HEK293 (cell line): ENCODE results near the gene SLK.

Source experiments
- CTCF ChIA-PET: fragments of 350-600 bp; formaldehyde crosslinking; extraction: SDS; loops from one replicate; lab custom pipeline; 2021; ENCODE audit warnings: antibody characterized with exemption; lab: Yijun Ruan, JAX
- POLR2A ChIA-PET: fragments of 300-600 bp; formaldehyde crosslinking; extraction: SDS; loops from one replicate; lab custom pipeline; 2020; ENCODE audit warnings: antibody characterized with exemption, inconsistent platforms; lab: Yijun Ruan, JAX
- H3K27ac ChIP-seq: fragments of 200-500 bp; sonication (Bioruptor generic); 2 replicates; pipeline ENCODE4 v1.5.1; 2014; ENCODE audit warnings: low read depth, low read length, control low read depth, inconsistent platforms; ENCODE audit errors: extremely low read depth
- H3K36me3 ChIP-seq, 2 experiments: fragments of 200-500 bp in 1 of 2; sonication (Bioruptor generic) in 1 of 2; 1 replicate in 1 of 2; 2 replicates in 1 of 2; pipeline ENCODE4 v1.5.1; 2014 to 2017; ENCODE audit warnings: inconsistent platforms in 2 of 2, low read length in 2 of 2; ENCODE audit not compliant: control insufficient read depth in 2 of 2, insufficient read depth in 1 of 2
- H3K4me1 ChIP-seq: fragments of 200-500 bp; sonication (Bioruptor generic); 2 replicates; pipeline ENCODE4 v1.5.1; 2014; ENCODE audit warnings: mild to moderate bottlenecking, low read length, inconsistent platforms; ENCODE audit not compliant: control insufficient read depth, insufficient read depth
- H3K4me3 ChIP-seq: 2 replicates; pipeline ENCODE4 v1.5.1; 2011; ENCODE audit warnings: low read depth, mild to moderate bottlenecking, control low read depth, low read length, moderate library complexity
- H3K9me3 ChIP-seq: fragments of 200-500 bp; sonication (Bioruptor generic); 2 replicates; pipeline ENCODE4 v1.5.1; 2014; ENCODE audit warnings: low read depth, low read length, inconsistent platforms; ENCODE audit not compliant: control insufficient read depth, insufficient read depth
- HOXD13 ChIP-seq: sonication (generic); formaldehyde crosslinking; IDR thresholded peaks from 2 replicates; pipeline ENCODE4 v1.8.0; 2022; ENCODE audit warnings: missing genetic modification reagents, borderline replicate concordance
- KLF10 ChIP-seq: fragments of 450-650 bp; IDR thresholded peaks from 2 replicates; pipeline ENCODE4 v1.5.1; 2018; ENCODE audit warnings: missing biosample characterization, mild to moderate bottlenecking, missing genetic modification characterization
- SP7 ChIP-seq: fragments of 450-650 bp; formaldehyde crosslinking; IDR thresholded peaks from 2 replicates; pipeline ENCODE4 v1.5.1; 2016; ENCODE audit warnings: missing biosample characterization, missing genetic modification characterization
- ZBTB21 ChIP-seq: fragments of 450-650 bp; formaldehyde crosslinking; IDR thresholded peaks from 2 replicates; pipeline ENCODE4 v1.5.1; 2017; ENCODE audit warnings: missing biosample characterization, missing genetic modification characterization
- ZNF157 ChIP-seq: fragments of 450-650 bp; formaldehyde crosslinking; IDR thresholded peaks from 2 replicates; pipeline ENCODE4 v1.5.1; 2016; ENCODE audit warnings: missing biosample characterization, missing genetic modification characterization
- ZNF2 ChIP-seq: fragments of 450-650 bp; formaldehyde crosslinking; IDR thresholded peaks from 2 replicates; pipeline ENCODE4 v1.5.1; 2016; ENCODE audit warnings: missing biosample characterization, missing genetic modification characterization
- ZNF354C ChIP-seq: fragments of 450-650 bp; formaldehyde crosslinking; IDR thresholded peaks from 2 replicates; pipeline ENCODE4 v1.5.1; 2016; ENCODE audit warnings: missing biosample characterization, missing genetic modification characterization, low read depth, borderline replicate concordance
- ZNF629 ChIP-seq: fragments of 450-650 bp; formaldehyde crosslinking; IDR thresholded peaks from 2 replicates; pipeline ENCODE4 v1.5.1; 2017; ENCODE audit warnings: missing biosample characterization, missing genetic modification characterization
- ZNF768 ChIP-seq: fragments of 450-650 bp; formaldehyde crosslinking; IDR thresholded peaks from 2 replicates; pipeline ENCODE4 v1.5.1; 2018; ENCODE audit warnings: missing biosample characterization, mild to moderate bottlenecking, missing genetic modification characterization
- ZNF776 ChIP-seq: fragments of 450-650 bp; formaldehyde crosslinking; IDR thresholded peaks from 2 replicates; pipeline ENCODE4 v1.5.0; 2017; ENCODE audit warnings: missing biosample characterization, missing genetic modification characterization, borderline replicate concordance
- TF ChIP-seq, protein P1 (sequence below): fragments of 450-650 bp; formaldehyde crosslinking; IDR thresholded peaks from 2 replicates; pipeline ENCODE4 v1.5.1; 2016; ENCODE audit warnings: missing biosample characterization, missing genetic modification characterization
- TF ChIP-seq, protein P2 (sequence below): fragments of 450-650 bp; formaldehyde crosslinking; conservative IDR thresholded peaks from 2 replicates; pipeline ENCODE4 v1.5.1; 2016; ENCODE audit warnings: low read depth, missing biosample characterization, missing genetic modification characterization
- TF ChIP-seq, protein P3 (sequence below): fragments of 450-650 bp; formaldehyde crosslinking; IDR thresholded peaks from 2 replicates; pipeline ENCODE4 v1.5.1; 2016; ENCODE audit warnings: missing biosample characterization, missing genetic modification characterization
- TF ChIP-seq, protein P4 (sequence below): fragments of 450-650 bp; formaldehyde crosslinking; IDR thresholded peaks from 2 replicates; pipeline ENCODE4 v1.5.1; 2017; ENCODE audit warnings: missing biosample characterization, missing genetic modification characterization
- TF ChIP-seq, protein P5 (sequence below): fragments of 450-650 bp; formaldehyde crosslinking; IDR thresholded peaks from 2 replicates; pipeline ENCODE4 v1.5.1; 2016; ENCODE audit warnings: missing biosample characterization, missing genetic modification characterization

SLK gene

DNA sequence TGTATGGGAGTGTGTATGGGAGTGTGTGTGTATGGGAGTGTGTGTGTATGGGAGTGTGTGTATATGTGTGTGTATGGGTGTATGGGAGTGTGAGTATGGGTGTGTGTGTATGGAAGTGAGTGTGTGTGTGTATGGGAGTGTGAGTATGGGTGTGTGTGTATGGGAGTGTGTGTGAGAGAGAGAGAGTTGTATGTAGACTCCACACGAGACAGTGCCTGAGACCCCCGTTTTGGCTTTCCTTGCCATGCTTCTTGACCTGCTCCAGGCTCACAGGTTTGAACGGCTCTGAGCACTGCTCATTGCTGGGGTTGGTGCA, 69.1 kb downstream of the SLK start (continued):
- no peak for TF ChIP-seq KLF10 (tag by site-specific recombination)
- no peak for TF ChIP-seq HOXD13 (CRISPR knock-in tag)
- no peak for TF ChIP-seq ZNF629 (tag by site-specific recombination)

DNA sequence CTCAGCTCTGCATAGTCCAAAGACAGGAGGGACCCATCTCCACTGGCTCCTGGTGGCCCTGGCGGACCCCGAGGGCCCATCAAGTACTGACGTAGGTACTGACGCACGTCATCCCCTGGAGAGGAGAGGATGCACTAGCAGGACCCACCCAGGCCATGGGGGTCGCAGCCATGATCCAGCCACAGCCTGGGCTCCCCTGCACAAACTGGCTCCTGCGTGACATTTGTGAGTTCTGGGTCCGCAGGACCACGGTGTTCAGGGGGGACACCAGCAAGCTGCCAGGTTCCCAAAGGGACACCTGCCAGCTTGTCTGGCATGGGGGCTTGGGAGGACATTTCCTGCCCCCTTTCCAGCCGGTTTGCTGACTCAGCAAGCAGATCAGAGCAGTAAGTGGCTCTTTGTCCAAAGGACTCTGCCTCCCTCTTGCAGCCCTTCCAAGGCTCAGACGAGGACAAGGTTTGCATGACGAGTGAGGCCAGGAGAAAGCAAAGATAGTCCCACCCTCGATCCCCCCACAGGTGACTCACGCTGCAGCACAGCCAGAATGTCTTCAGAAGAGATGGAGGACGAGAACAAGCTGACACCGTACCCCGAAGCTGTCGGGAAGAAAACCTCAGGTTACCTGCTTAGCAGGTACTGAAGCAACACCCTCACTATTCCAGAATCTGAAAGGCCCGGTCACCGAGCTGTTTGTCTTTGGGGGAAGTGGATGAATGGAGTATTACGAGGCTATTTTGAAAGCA, 69.7 kb downstream of the SLK start:
- ChIA-PET CTCF (interaction anchor here (1.5 kb wide), 1 partner anchor 149 kb away, joined by 4 read pairs; no protein-coding TSS in a partner anchor), POLR2A (no interaction called here)
- H3K4me1 ChIP-seq, result no peaks in the 10 kb centered on the region
- no peak overlapping the region for H3K4me3 ChIP-seq
- peaks cover 0 to 4% of the 10 kb centered on the region in 2 experiments; a peak in 1 of 3 replicates for H3K36me3 ChIP-seq
- H3K9me3 ChIP-seq, result no peaks in the 10 kb centered on the region
- no peak overlapping the region for H3K27ac ChIP-seq
- TF ChIP-seq ZNF768 (tag by site-specific recombination), result no peak
- TF ChIP-seq, protein P1, sequence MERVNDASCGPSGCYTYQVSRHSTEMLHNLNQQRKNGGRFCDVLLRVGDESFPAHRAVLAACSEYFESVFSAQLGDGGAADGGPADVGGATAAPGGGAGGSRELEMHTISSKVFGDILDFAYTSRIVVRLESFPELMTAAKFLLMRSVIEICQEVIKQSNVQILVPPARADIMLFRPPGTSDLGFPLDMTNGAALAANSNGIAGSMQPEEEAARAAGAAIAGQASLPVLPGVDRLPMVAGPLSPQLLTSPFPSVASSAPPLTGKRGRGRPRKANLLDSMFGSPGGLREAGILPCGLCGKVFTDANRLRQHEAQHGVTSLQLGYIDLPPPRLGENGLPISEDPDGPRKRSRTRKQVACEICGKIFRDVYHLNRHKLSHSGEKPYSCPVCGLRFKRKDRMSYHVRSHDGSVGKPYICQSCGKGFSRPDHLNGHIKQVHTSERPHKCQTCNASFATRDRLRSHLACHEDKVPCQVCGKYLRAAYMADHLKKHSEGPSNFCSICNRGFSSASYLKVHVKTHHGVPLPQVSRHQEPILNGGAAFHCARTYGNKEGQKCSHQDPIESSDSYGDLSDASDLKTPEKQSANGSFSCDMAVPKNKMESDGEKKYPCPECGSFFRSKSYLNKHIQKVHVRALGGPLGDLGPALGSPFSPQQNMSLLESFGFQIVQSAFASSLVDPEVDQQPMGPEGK (tag by site-specific recombination), result peak; percentile 0; the same call in 1 of the 2 replicates
- TF ChIP-seq, all 188 proteins: peak for 1

DNA sequence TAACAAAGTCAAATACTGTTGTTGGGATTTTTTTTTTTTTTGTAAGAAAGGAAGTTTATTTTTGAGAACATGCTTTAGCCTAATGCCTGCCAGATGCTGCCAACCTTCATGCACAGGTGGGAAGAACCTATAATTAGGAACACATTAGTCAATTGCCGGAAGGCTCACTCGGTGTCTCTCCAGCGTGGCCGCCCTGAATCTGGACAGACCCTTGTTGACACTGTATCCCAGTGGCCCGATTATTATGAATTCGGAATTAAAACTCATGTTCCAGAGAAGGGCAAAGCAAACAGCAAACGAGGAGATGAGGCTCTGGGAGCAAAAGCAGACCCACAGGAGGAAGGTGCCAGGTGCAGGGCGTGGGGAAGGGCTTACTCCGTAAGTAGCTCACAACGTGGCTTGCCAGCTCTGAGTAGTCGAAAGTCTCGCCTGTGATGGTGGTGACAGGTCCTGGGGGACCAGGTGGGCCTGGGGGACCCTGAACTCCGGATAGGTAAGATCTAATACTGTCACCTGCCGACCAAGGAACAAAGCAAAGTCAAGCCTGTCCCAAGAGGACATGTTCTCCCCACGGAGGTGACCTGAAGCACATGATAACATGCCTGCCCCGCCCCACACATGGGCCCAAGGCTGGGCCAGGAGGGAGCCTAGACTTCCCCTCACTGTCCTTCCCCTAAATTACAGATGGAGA, 70.5 kb downstream of the SLK start:
- CTCF ChIA-PET, result interaction anchor here (1.5 kb wide), 1 partner anchor 149 kb away, joined by 4 read pairs; no protein-coding TSS in a partner anchor
- peaks cover 0 to 3% of the 10 kb centered on the region in 2 experiments; a peak in 1 of 3 replicates for H3K36me3 ChIP-seq
- H3K9me3 ChIP-seq, result no peaks in the 10 kb centered on the region
- no peaks in the 10 kb centered on the region for H3K4me1 ChIP-seq
- POLR2A ChIA-PET, result no interaction called here
- H3K27ac ChIP-seq, result no peak overlapping the region
- no peak overlapping the region for H3K4me3 ChIP-seq
- TF ChIP-seq KLF10 (tag by site-specific recombination) (no peak), SP7 (tag by site-specific recombination) (no peak), ZNF354C (tag by site-specific recombination) (no peak), ZNF2 (tag by site-specific recombination) (no peak), ZNF776 (tag by site-specific recombination) (no peak), ZNF157 (tag by site-specific recombination) (no peak), ZBTB21 (tag by site-specific recombination) (no peak)
- TF ChIP-seq, protein P2, sequence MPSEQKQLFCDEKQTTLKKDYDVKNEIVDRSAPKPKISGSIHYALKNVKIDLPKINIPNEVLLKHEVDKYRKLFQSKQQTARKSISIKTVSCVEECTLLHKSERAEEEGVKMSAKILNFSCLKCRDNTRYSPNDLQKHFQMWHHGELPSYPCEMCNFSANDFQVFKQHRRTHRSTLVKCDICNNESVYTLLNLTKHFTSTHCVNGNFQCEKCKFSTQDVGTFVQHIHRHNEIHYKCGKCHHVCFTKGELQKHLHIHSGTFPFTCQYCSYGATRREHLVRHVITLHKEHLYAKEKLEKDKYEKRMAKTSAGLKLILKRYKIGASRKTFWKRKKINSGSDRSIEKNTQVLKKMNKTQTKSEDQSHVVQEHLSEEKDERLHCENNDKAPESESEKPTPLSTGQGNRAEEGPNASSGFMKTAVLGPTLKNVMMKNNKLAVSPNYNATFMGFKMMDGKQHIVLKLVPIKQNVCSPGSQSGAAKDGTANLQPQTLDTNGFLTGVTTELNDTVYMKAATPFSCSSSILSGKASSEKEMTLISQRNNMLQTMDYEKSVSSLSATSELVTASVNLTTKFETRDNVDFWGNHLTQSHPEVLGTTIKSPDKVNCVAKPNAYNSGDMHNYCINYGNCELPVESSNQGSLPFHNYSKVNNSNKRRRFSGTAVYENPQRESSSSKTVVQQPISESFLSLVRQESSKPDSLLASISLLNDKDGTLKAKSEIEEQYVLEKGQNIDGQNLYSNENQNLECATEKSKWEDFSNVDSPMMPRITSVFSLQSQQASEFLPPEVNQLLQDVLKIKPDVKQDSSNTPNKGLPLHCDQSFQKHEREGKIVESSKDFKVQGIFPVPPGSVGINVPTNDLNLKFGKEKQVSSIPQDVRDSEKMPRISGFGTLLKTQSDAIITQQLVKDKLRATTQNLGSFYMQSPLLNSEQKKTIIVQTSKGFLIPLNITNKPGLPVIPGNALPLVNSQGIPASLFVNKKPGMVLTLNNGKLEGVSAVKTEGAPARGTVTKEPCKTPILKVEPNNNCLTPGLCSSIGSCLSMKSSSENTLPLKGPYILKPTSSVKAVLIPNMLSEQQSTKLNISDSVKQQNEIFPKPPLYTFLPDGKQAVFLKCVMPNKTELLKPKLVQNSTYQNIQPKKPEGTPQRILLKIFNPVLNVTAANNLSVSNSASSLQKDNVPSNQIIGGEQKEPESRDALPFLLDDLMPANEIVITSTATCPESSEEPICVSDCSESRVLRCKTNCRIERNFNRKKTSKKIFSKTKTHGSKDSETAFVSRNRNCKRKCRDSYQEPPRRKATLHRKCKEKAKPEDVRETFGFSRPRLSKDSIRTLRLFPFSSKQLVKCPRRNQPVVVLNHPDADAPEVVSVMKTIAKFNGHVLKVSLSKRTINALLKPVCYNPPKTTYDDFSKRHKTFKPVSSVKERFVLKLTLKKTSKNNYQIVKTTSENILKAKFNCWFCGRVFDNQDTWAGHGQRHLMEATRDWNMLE (tag by site-specific recombination), result no peak
- TF ChIP-seq, protein P3, sequence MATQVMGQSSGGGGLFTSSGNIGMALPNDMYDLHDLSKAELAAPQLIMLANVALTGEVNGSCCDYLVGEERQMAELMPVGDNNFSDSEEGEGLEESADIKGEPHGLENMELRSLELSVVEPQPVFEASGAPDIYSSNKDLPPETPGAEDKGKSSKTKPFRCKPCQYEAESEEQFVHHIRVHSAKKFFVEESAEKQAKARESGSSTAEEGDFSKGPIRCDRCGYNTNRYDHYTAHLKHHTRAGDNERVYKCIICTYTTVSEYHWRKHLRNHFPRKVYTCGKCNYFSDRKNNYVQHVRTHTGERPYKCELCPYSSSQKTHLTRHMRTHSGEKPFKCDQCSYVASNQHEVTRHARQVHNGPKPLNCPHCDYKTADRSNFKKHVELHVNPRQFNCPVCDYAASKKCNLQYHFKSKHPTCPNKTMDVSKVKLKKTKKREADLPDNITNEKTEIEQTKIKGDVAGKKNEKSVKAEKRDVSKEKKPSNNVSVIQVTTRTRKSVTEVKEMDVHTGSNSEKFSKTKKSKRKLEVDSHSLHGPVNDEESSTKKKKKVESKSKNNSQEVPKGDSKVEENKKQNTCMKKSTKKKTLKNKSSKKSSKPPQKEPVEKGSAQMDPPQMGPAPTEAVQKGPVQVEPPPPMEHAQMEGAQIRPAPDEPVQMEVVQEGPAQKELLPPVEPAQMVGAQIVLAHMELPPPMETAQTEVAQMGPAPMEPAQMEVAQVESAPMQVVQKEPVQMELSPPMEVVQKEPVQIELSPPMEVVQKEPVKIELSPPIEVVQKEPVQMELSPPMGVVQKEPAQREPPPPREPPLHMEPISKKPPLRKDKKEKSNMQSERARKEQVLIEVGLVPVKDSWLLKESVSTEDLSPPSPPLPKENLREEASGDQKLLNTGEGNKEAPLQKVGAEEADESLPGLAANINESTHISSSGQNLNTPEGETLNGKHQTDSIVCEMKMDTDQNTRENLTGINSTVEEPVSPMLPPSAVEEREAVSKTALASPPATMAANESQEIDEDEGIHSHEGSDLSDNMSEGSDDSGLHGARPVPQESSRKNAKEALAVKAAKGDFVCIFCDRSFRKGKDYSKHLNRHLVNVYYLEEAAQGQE (tag by site-specific recombination), result no peak
- TF ChIP-seq, protein P4, sequence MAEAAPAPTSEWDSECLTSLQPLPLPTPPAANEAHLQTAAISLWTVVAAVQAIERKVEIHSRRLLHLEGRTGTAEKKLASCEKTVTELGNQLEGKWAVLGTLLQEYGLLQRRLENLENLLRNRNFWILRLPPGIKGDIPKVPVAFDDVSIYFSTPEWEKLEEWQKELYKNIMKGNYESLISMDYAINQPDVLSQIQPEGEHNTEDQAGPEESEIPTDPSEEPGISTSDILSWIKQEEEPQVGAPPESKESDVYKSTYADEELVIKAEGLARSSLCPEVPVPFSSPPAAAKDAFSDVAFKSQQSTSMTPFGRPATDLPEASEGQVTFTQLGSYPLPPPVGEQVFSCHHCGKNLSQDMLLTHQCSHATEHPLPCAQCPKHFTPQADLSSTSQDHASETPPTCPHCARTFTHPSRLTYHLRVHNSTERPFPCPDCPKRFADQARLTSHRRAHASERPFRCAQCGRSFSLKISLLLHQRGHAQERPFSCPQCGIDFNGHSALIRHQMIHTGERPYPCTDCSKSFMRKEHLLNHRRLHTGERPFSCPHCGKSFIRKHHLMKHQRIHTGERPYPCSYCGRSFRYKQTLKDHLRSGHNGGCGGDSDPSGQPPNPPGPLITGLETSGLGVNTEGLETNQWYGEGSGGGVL (tag by site-specific recombination), result no peak
- TF ChIP-seq, protein P5, sequence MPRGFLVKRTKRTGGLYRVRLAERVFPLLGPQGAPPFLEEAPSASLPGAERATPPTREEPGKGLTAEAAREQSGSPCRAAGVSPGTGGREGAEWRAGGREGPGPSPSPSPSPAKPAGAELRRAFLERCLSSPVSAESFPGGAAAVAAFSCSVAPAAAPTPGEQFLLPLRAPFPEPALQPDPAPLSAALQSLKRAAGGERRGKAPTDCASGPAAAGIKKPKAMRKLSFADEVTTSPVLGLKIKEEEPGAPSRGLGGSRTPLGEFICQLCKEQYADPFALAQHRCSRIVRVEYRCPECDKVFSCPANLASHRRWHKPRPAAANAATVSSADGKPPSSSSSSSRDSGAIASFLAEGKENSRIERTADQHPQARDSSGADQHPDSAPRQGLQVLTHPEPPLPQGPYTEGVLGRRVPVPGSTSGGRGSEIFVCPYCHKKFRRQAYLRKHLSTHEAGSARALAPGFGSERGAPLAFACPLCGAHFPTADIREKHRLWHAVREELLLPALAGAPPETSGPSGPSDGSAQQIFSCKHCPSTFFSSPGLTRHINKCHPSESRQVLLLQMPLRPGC (tag by site-specific recombination), result no peak
